Stimulated activated CD4-positive, alpha-beta T cell treated with anti-CD3 and anti-CD28 coated beads, Interleukin-4, amount 100 ng/mL, for 4 hours (primary cell): Measurements from ENCODE around the gene ECEL1.
A peak's percentile ranks its signal among the peaks of the same experiment; 100 is the strongest.
"Not testable (repeated sequence)": the region's sequence is repeated elsewhere in the genome, so short reads cannot be mapped to it uniquely, and the experiment has no call there.

Experiments used
- DNase-seq, 2 experiments: peaks; one replicate each; pipeline ENCODE4 v3.0.0-alpha.2; 2020

Gene ECEL1

DNA sequence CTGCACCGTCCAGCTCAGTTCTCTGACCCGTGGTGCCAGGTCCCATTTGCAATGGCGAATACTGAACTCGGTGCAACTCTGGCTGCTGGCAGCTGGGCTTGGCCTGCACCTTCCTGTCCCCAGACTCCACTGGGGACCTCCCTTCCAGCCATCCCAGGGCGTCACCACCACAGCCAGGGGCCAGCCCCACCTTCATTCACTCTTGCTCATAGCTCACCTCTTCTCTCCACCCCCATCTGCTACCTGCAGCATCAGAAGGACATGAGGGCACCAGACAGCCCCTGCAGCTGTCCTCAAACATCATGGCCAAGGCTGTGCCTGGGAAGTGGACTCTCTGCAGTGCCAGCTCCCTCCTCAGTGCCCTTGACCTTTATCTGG, 47.9 kb downstream of the ECEL1 start:
- DNase-seq: no peak

DNA sequence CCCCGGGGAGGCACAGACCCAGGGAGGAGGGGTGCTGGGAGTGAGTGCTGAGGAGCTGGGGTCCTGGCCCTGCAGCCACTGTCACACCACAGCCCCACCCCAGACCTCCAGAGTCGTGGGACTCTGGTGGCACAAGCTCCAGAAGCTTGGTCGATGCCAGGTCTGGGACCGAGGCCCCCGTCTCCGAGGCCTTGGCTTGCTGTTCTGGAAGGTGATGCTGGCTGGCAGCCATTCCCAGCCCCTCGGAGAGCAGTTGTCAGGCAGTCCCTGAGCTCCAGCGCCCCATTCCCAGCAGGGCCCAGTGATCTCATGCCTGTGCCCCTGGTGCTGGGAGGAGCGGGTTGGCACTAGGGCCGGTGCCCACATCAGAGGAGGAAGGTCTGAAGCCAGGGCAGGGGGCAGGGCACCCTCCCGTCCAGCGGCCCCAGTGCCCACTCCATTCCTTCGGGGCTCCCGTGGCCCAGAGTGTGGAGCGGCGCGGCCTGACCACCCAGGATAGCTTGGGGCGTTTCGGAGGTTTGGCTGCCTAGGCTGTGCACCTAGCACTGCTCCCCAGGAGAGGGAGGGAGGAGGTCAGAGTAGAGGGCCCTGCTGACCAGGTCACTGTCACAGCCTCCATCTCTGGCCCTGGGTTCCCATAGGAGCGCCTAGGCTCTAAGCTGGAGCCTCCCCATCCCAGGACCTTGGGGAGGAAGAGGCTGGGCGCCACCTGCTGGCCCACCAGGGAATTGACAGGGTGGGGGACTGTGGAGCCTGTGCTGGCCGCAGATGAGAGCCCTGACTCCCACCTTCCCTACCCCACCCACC, 48.5 kb downstream of the ECEL1 start:
- peak; percentile 13 to 45 for DNase-seq

DNA sequence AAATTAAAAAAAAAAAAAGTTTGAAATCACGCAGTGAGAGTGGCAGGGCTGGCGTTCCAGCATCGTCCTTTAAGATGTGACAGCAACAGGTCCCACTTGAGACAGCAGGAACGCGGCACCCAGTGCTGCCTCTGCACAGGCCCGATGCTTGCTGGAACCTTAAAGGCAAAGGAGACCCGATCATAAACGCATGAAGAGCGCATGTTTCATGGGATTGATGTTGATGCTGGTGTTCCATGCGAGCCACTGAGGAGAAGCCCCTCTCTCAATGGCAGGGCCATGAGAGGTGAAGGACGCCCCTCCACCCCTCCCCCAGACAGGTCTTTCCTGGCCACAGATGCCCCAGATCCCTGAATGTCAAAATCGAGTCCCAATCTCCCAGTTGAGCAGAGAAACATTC, 49.5 kb downstream of the ECEL1 start:
- no peak for DNase-seq

DNA sequence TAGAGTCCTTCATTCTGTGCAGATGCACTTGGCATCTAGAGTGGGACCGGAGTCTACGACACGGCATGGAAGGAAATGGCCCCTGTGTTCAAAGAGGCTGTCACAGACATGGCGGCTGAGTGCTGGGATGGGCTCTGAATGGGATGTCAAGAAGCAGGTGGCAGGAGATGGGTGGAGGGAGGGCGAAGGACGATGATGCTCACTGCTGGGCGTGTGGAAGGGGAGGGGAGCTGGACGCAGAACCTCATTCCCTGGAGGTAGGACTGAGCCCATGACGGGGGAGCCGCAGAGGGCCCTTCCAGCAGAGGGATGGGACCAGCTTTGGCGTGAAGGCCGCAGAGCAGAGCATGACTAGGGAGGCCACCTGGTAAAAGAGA, 50.5 kb downstream of the ECEL1 start:
- DNase-seq: no peak

DNA sequence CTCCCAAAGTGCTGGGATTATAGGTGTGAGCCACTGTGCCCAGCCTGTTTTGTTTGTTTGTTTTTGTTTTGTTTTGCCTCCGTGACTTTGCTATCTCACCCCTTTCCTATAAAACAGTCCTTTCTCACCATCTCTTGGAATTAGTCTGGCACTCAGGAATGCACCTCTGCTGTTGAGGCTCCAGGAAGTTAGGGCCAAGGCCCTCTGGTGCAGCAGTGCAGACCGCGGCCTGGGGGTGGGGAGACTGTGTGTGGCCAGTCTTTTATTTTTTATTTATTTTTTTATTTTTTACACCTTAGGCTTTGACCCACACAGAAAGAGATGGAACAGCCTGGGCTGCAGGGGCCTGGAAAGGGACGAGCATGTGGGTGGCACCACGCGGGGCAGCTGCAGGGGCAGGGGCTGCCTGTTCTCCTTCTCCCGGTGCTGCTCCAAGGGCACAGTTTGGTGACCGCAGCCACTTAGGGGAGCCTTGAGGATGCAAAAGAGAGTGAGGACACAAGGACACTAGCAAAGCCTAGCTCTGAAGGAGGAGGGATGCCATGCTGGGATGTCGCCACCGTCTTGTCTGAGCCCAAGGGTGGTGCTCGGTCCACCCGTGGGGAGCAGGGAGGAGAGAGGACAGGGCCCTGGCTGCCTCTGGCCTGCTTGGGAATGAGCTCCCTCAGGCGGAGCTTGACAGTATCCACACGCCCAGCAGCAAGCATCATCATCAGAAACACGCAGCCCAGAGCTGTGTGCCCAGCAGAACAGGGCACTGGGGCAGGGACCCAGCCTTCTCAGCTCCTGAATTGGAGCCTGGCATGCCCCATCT, 51.0 kb downstream of the ECEL1 start:
- DNase-seq: no peak

DNA sequence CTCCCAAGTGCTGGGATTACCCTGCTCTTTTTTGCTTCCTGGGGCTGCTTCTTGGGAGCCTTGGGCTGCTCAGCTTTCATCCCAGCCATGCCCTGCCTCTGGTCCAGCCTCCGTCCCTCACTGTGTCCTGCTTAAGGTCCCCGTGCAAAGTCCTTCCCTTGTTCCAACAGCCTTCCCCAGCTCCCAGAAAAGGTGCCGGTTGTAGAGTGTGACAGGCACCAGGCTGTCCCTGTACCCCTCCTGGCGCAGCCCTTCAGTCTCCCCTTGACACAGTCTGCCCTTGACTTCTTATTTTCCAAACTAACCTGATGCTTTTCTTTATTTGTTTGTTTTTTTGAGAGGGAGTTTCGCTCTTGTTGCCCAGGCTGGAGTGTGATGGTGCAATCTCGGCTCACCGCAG, 51.8 kb downstream of the ECEL1 start:
- DNase-seq: no peak

DNA sequence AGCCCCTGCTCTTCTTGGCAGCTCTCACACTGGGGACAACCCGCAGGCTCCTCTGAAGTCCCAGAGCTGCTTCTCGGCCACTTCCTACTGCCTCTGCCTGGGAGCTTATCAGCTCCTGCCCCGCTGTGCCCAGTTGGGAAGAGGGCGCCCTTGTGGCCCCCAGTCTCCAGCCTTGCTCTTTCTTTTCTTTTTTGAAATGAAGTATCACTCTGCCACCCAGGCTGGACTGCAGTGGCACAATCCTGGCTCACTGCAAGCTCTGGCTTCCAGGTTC, 52.3 kb downstream of the ECEL1 start:
- DNase-seq: no peak

DNA sequence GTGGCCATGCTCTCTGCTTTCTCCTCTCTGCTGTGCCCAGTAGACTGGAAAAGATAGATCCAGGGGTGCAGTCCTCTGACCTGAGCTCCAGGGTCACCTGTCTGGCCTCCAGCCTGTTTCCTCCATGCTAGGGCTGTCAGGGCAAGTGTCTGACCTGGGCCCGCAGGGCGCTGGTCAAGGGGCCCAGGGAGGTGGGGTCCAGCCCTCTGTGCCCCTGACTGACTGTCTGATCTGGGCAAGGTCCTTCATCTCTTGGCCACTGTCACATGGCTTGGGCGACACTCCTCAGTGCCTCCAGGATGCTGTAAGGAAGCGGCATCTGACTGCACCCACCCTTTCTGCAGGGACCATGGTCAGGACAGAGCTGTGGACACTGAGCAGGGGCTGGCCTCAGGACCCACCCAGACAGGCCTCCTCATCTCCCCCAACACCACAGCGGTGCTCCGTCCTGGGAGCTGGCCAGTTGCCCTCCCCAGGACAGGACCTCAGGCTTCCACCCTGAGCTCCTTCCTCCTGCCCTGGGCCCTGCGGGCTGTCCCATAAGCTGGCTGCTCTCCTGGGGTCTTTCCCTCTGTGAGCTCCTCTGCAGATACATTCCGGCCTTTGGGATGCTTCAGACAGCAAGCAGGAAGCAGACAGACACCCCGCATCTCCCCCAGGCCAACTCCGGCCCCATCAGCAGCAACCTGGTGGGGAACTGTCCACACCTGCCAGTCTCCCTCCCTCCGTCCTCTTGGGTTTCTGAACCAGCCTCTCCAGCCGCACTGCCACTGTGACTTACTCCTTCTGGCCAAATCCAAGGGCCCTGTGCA, 52.9 kb downstream of the ECEL1 start:
- no peak for DNase-seq

DNA sequence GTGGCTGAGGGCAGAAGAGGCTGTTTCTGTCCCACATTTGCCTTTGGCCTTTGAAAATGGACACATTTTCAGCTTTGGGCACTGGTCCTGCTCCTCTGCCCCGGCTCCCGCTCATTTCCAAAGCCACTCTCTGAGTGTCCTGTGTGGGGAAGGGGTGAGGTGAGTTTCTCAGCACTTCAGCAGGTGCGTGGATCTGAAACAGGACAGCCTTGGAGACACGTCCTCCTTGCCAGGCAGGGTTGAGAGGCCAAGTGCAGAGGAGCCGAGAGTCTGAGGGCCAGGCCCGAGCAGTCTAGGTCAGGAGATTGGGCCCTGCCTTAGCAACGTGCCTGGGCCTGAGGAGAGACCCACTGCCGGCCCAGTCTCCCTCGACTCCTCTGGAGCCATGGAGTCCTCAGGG, 53.5 kb downstream of the ECEL1 start:
- DNase-seq: no peak

DNA sequence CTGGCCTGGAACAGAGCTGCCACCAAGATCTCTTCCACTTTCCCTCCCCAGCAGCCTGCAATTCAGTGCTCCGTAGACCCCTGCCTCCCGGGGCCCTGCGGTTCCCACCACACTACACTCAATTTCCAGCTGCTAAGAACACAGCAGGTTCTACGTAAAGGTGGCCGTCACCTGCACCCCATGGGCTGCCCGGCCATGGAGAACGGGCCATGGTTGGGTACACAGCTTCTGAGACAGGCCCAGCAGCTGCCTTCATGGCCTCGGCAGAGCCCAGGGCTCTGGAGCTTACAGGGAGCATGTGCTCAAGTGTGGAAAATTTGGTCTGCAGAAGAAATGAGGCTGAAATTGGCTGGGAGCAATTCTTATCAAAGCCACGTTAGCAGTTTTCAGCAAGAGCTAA, 54.0 kb downstream of the ECEL1 start:
- DNase-seq: not testable (repeated sequence)

DNA sequence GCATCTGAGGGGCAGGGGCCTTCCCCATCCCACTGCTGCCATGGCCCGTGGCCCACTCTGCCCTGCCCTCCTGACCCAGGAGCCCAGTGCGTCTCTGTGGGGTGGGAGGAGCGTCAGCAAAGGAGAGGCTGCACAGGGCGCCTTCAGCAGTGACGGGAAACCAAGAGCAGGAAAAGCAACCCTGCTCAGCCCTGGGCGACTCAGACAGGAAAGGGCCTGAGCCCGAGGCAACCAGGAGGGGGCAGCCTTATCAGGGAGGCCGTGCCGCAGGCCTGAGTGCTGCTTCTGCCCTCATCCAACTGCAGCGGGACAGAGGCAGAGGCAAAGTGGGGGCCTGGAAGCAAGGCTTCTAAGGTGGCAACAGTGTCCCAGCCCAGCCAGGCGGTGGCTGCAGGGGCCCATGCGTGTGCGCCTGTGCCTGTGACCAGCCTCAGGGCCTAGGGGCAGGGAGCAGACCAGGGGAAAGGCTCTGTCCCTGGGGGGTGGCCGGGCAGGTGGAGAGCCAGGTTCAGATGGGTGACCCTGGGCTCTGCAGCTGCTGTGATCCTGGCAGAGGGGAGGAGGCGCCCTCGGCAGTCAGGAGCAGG, 54.9 kb downstream of the ECEL1 start:
- DNase-seq: no peak

DNA sequence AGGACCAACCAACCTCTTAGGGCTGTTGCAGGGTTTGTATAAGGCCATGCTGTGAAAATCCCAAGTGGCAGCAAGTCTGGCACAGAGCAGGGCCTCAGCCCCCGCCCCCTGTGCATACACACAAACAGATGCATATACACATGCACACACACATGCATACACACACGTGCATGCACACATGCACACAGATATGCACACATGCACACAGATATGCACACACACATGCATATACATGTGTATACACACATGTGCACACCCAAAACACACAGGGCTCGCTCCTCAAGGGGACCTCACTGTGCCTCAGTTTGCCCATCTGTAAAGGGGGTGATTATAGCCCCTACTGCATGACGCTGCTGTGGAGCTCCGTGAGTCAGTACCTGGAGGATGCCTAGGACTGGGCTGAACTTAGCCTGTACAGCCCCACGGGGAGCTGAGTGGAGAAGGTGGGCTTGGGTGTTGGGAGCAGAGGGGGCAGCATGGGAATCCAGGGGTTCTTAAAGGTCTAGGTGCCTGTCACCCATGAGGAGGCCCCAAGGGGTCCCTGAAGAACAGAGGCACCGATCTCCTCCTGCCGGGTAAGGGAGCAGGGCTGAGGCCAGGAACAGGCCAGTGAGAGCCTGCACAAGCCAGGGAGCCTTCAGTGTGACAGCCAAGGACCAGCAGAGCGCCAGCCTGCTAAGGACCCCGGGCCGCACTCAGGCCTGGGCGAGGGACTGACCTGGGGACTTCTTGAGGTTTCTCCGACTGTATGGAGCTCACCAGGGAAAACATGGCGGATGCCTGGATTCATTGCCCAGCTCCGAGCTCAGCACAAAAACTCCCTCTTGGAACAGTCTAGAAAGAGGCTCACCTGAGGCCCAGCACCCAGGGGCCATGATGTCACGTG, 55.7 kb downstream of the ECEL1 start:
- DNase-seq: no peak
